Measurements from ENCODE around the gene LYZL4. TPM values are rescaled to one million over a fixed set of nuclear protein-coding genes. Genes with fewer than 3 reads are reported as not detected.

The LYZL4 gene
- total RNA-seq, 4 donors from 2014 or later = not detected

DNA sequence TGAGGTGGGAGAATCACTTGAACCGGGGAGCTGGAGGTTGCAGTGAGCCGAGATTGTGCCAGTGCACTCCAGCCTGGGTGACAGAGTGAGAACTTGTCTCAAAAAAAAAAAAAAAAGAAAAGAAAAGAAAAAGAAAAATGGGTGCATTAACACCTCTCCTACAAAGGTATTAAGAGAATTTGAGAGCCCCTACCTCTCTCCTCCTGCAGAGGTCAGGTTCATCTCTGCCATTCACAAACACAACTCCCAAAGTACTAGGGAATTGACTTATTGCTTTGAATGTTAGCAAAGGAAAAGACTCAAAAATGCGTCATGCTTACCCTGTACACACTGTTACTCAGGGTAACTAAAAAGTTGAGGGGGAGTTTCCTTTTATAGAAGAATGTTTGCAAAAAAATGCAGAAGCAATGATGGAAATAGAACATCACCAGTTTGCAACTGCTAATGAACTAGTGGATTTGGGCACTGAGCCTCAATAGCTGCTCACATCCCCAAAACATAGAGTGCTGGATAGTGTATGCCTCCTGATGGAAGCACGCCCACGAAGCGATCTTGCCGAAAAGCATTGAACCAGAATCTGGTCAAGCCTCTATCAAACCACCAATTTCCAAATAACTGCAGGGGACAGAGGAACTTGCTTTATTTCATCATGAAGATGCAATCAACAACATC lies 15.5 kb upstream of the LYZL4 start:
- no peak for TF ChIP-seq POLR2A (IDR thresholded peaks at IDR 0.05)
- TF ChIP-seq, protein P1, sequence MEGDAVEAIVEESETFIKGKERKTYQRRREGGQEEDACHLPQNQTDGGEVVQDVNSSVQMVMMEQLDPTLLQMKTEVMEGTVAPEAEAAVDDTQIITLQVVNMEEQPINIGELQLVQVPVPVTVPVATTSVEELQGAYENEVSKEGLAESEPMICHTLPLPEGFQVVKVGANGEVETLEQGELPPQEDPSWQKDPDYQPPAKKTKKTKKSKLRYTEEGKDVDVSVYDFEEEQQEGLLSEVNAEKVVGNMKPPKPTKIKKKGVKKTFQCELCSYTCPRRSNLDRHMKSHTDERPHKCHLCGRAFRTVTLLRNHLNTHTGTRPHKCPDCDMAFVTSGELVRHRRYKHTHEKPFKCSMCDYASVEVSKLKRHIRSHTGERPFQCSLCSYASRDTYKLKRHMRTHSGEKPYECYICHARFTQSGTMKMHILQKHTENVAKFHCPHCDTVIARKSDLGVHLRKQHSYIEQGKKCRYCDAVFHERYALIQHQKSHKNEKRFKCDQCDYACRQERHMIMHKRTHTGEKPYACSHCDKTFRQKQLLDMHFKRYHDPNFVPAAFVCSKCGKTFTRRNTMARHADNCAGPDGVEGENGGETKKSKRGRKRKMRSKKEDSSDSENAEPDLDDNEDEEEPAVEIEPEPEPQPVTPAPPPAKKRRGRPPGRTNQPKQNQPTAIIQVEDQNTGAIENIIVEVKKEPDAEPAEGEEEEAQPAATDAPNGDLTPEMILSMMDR (IDR thresholded peaks at IDR 0.05) = no peak
- no peaks in the 10 kb centered on the region for H3K36me3 ChIP-seq
- WGBS, 2 donors = 87 to 92% methylated on average over 7 of the region's 7 CpGs
- H3K27me3 ChIP-seq = peaks cover 0 to 68% (median 0%) of the 10 kb centered on the region in 4 donors
- H3K4me1 ChIP-seq = no peaks in the 10 kb centered on the region
- DNase-seq = no peak
- no peak overlapping the region for H3K27ac ChIP-seq
- intact Hi-C loops (cut with DNase I) = no loop called here
- no peak overlapping the region for H3K4me3 ChIP-seq
- no peaks in the 10 kb centered on the region for H3K9me3 ChIP-seq

DNA sequence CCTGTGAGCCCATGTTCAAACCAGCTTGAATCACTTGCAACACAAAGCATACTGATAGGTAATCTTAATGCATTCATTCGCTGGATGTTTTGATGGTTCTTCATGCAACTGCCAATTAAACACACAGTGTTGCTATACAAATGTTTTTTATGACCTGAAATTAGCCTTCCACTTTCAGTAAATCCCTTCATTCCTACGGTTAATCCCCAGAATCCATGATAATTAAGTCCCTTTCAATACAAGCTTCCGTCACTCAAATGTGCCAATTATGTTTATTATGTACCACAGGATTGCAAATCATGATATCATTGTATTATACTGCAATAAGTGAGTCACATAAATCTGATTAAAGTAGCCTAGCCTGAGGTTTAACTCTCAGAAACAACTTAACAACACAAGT lies 14.5 kb upstream of the LYZL4 start:
- no peaks in the 10 kb centered on the region for H3K36me3 ChIP-seq
- no peak overlapping the region for H3K27ac ChIP-seq
- WGBS, 2 donors = 50 to 61% methylated on average over 3 of the region's 3 CpGs
- TF ChIP-seq, protein P1 (IDR thresholded peaks at IDR 0.05) = no peak
- no peak for TF ChIP-seq POLR2A (IDR thresholded peaks at IDR 0.05)
- no peaks in the 10 kb centered on the region for H3K9me3 ChIP-seq
- intact Hi-C loops (cut with DNase I) = no loop called here
- H3K27me3 ChIP-seq = peaks cover 0 to 68% (median 0%) of the 10 kb centered on the region in 4 donors
- DNase-seq = no peak
- H3K4me3 ChIP-seq = no peak overlapping the region
- no peaks in the 10 kb centered on the region for H3K4me1 ChIP-seq

DNA sequence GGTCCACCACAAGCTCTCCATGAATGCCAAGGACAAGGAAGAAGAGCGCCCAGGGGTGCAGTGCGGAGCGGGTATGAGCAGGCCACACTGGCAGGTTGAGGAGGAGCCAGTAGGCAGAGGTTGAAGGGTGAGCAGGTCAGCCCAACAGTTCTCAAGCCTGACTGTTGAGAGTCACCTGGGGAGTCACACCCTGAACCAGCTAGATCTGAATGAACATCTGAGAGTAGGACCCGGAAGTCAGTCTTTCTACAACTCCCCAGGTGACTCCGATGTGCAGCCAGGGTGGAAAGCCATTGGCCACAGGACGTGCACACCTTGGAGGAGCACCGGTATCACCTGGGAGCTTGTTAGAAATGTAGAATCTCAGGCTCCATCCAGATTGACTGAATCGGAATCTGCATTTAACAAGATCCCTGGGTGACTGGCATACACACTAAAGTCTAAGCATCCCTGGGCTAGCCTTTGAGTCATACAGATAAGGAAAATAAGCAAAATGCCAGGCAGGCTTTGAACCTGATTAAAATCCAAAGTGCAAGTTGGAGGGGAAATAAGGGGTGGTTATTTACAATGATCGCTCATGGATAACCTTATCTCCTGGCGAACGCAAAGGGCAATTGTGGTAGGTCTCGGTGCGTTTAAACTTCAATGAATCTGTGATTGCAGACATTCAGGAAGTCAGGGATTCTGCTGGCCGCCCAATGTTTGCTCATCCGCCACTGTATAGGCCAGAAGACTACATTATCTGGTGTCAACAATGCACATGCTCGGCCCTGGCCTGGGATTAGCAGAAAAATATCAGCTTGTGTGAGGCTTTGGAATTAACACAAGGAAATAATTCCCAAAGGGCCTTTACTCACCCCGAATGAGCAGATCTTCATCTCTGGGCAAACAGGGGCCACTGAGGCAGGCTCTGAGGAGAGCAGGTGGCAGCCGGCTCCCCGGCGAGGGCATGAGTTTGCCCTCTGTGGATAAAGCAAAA lies 11.7 kb upstream of the LYZL4 start:
- Histone ChIP-seq H3K4me3 (no peak overlapping the region), H3K27ac (no peak overlapping the region), H3K9me3 (no peaks in the 10 kb centered on the region), H3K27me3 (peaks cover 0 to 54% (median 0%) of the 10 kb centered on the region in 4 donors), H3K36me3 (no peaks in the 10 kb centered on the region), H3K4me1 (no peaks in the 10 kb centered on the region)
- no peak for TF ChIP-seq POLR2A (IDR thresholded peaks at IDR 0.05)
- TF ChIP-seq, protein P1 (IDR thresholded peaks at IDR 0.05) = no peak
- intact Hi-C loops (cut with DNase I) = no loop called here
- 91 to 92% methylated on average over 15 to 19 of the region's 20 CpGs for WGBS, 2 donors
- no peak for DNase-seq

DNA sequence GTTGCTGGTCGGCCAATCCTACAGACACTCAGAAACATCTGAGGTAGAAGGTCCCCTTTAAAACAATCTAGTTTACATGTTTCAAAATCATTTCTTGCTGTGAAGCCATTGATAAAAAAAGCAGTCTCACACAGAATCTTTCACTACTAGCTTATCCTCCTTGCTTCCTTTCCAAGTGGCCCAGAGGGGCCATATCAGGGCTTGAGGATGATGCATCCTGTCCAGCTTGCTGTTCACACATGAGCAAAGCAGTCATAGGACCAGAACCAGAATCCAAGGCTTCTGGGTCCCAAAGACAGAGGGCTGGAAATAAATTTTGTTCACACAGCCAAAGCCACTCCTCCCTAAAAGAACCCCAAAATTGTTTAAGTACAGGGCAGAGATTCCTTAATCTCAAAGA lies 9.2 kb upstream of the LYZL4 start:
- H3K4me1 ChIP-seq = no peaks in the 10 kb centered on the region
- no peaks in the 10 kb centered on the region for H3K9me3 ChIP-seq
- H3K27me3 ChIP-seq = peaks cover 0 to 66% (median 0%) of the 10 kb centered on the region in 4 donors
- no peak overlapping the region for H3K4me3 ChIP-seq
- no peak for TF ChIP-seq POLR2A (IDR thresholded peaks at IDR 0.05)
- TF ChIP-seq, protein P1 (IDR thresholded peaks at IDR 0.05) = no peak
- intact Hi-C loops (cut with DNase I) = no loop called here
- DNase-seq = no peak
- no peaks in the 10 kb centered on the region for H3K36me3 ChIP-seq
- no peak overlapping the region for H3K27ac ChIP-seq
- WGBS, 2 donors = 63 to 92% methylated on average over 1 of the region's 1 CpG
